Omental fat pad (tissue), 4 donors: ENCODE data around the gene PRICKLE3. TPM values are rescaled to one million over a fixed set of nuclear protein-coding genes. Genes with fewer than 3 reads are reported as not detected.

Experiments used
- ATAC-seq: fragments of 150-250 bp; one replicate; pipeline ENCODE4 v1.9.1; 2016; ENCODE audit warnings: mild to moderate bottlenecking, moderate library complexity; ENCODE audit not compliant: low FRiP score
- DNase-seq: peaks from one replicate; pipeline ENCODE4 v3.0.0-alpha.2; 2019; ENCODE audit warnings: low spot score
- total RNA-seq, 4 donors: library from RNA; depleted of rRNA; stranded (reverse); fragments of >200 nt; gene quantifications; one replicate each; pipeline ENCODE4 v1.1.0, GENCODE V29; 2016
- TF ChIP-seq, protein P1 (sequence below), 3 donors: fragments of 450-650 bp; IDR thresholded peaks; one replicate each; pipeline ENCODE4 v1.5.1; 2016 to 2017; ENCODE audit warnings: antibody characterized with exemption in 3 of 3, mild to moderate bottlenecking in 3 of 3, moderate library complexity in 2 of 3

PRICKLE3 gene
- total RNA-seq, 4 donors from 2014 or later, result 5.1 to 28.1 (median 11.9) TPM

DNA sequence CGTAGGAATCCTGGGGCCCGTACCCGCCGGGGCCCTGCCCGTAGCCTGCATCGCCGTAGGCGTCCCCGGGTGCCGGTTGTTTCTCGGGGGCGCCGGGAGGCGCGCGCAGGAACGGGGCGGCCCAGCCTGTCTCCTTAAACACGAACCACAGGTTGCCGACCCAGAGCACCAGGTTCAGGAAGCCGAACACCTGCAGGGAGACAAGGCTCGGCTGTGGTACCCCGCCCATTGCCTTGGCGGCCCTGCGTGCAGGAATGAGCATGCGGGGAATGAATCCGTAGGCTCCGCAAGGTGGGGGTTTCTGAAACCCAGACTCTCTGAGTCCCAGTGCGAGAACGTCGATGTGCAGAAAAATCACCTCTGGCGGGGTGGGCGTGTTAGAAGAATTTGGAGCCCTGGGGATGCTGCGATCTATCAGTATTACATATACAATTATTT lies 5.4 kb upstream of the PRICKLE3 start:
- ATAC-seq, result peak; percentile 0
- no peak for DNase-seq
- TF ChIP-seq, protein P1, sequence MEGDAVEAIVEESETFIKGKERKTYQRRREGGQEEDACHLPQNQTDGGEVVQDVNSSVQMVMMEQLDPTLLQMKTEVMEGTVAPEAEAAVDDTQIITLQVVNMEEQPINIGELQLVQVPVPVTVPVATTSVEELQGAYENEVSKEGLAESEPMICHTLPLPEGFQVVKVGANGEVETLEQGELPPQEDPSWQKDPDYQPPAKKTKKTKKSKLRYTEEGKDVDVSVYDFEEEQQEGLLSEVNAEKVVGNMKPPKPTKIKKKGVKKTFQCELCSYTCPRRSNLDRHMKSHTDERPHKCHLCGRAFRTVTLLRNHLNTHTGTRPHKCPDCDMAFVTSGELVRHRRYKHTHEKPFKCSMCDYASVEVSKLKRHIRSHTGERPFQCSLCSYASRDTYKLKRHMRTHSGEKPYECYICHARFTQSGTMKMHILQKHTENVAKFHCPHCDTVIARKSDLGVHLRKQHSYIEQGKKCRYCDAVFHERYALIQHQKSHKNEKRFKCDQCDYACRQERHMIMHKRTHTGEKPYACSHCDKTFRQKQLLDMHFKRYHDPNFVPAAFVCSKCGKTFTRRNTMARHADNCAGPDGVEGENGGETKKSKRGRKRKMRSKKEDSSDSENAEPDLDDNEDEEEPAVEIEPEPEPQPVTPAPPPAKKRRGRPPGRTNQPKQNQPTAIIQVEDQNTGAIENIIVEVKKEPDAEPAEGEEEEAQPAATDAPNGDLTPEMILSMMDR (IDR thresholded peaks at IDR 0.05), result no peak

DNA sequence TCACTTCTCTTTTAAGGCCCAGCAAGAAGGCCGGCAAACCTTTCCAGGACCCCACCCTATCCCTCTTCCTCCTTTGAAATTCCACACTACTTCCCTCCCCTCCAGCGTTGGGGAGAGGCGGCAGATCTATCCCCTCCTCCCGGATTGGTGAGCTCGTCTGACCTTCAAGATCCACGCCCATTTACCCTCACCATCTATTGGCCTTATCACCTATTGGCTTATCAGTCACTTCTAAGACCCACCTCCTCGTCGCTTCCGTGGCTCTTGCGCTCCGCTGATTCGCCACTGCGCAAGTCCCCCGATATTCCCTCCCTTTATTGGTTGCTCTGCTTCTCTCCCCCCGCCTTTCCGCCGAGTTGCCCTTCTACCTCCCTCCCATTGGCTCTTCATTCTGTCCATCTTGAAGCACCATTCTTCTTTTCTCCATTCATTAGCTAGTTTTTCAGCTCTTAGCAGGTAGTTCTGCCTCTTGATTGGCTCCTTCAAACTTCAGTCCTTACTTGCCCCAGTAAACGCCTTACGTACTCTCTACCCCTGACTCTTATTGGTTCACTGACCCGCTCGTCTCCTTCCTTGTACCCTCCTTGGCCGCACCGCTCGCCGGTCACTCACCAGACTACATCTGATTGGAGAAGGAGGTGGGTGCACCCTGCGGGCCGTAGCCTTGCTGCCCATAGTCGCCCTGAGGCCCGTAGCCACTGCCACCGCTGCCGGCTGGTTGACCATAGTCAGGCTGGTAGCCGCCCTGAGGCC lies 4.8 kb upstream of the PRICKLE3 start:
- ATAC-seq (peak; percentile 95), DNase-seq (peak; percentile 61)
- TF ChIP-seq, protein P1 (IDR thresholded peaks at IDR 0.05), result no peak

DNA sequence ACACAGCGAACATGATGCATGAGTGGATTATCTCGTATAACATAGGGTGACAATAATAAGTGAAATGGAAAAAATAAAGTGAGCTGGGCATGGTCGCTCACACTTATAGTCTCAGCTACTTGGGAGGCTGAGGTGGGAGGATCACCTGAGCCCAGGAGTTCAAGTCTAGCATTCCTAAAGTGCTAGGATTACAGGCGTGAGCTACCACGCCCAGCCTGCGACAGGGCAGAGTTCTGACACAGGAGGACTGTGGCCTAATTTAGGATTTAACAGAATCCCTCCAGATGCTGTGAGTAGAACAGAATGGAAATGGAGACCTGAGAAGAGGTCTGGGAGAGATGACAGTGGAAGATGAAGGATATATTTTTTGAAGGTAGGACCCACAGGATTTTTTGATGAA lies 3.4 kb upstream of the PRICKLE3 start:
- TF ChIP-seq, protein P1 (IDR thresholded peaks at IDR 0.05), result no peak
- DNase-seq, result no peak
- ATAC-seq, result no peak

DNA sequence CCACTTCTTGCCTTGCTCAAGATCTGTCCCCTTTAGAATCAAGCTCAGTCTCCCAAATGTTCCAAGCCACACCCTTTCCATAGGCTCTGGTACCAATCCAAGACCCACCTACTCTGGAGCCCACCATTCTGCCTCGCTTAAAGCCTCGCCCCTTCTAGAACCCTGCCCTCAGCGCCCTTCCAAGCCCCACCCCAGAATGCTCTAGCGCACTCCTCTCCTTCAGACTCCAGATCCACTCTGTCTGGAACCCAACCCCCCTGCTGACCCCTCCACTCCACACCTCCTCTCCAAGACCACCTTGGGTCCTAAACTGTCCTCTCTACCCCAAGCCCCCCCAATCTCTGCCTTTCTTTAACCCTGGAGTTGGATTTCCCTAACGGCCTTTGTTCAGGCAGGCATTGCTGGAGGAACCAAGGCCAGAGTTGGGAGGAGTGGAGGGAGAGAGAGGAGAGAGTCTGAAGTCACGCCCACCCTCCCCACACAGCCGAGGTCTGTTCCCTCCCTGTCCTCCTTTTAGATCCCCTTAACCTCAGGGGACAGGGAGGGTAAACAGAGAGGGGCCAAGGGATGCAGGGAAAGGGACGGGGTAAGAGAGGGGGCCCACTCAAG lies 2.4 kb upstream of the PRICKLE3 start:
- DNase-seq, result no peak
- TF ChIP-seq, protein P1 (IDR thresholded peaks at IDR 0.05), result no peak
- no peak for ATAC-seq

DNA sequence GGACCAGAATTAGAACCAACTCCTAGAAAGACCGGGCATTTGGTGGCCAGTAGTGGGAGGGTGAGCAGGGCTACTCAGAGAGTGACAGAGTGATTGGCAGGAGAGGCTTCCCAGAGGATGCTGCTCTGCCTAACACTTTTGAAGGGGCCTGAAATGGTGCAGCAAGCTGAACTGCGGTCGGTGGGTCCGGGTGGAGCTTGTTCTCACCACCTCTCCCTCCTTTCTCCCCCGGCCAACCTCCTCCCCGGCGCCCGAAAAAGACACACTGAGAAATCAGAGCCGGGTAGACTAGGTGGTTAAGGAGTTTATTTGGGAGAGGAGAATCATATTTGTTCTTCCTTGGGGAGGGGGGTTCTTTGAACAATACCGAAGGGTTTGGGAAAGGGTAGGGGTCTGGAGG lies 1.4 kb upstream of the PRICKLE3 start:
- DNase-seq, result no peak
- ATAC-seq, result no peak
- TF ChIP-seq, protein P1 (IDR thresholded peaks at IDR 0.05), result no peak

DNA sequence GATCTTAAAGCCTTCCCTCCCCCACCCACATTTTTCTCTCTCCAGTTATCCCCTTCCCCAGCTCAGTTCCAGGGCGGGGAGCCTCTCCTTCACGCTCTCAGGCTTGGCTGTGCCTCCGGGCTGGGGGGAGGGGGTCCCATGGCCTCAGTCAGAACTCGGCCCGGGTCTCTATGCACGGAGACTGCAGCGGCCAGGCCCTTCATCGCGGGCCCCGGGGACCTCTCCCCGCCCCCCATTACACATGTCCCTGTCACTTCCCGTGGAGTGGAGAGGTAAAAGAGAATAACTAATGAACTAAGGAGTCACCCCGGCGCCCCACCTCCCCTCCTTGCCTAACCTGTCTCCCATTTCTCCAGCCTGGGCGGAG lies 838 bp upstream of the PRICKLE3 start:
- no peak for DNase-seq
- TF ChIP-seq, protein P1 (IDR thresholded peaks at IDR 0.05), result no peak
- no peak for ATAC-seq
